Measurements from ENCODE around the gene CLEC4G.
"Not testable (repeated sequence)": the region's sequence is repeated elsewhere in the genome, so short reads cannot be mapped to it uniquely, and the experiment has no call there.

The CLEC4G gene

GRCh38 chr19:7771072-7771471 lies 39.2 kb upstream of the CLEC4G start:
- no peak for TF ChIP-seq CTCF (conservative IDR thresholded peaks at IDR 0.05; ENCODE audit: low read length)
- no peak overlapping the region for H3K4me3 ChIP-seq (ENCODE audit: low read length)
- no peak for DNase-seq (ENCODE audit: low read depth)

- TF ChIP-seq CTCF (conservative IDR thresholded peaks at IDR 0.05; ENCODE audit: low read length) = no peak
- DNase-seq (ENCODE audit: low read depth) = no peak
- no peak overlapping the region for H3K4me3 ChIP-seq (ENCODE audit: low read length)
Observed at GRCh38 chr19:7769171-7769570, 37.3 kb upstream of the CLEC4G start.

GRCh38 chr19:7767487-7767886 lies 35.6 kb upstream of the CLEC4G start:
- no peak for TF ChIP-seq CTCF (conservative IDR thresholded peaks at IDR 0.05; ENCODE audit: low read length)
- no peak overlapping the region for H3K4me3 ChIP-seq (ENCODE audit: low read length)
- DNase-seq (ENCODE audit: low read depth) = no peak

- no peak for DNase-seq (ENCODE audit: low read depth)
- H3K4me3 ChIP-seq (ENCODE audit: low read length) = no peak overlapping the region
- no peak for TF ChIP-seq CTCF (conservative IDR thresholded peaks at IDR 0.05; ENCODE audit: low read length)
Observed at GRCh38 chr19:7766535-7766934, 34.6 kb upstream of the CLEC4G start.

- DNase-seq (ENCODE audit: low read depth); H3K4me3 ChIP-seq (ENCODE audit: low read length): not testable (repeated sequence)
Observed at GRCh38 chr19:7765043-7765442, 33.1 kb upstream of the CLEC4G start.

GRCh38 chr19:7764157-7764556 lies 32.2 kb upstream of the CLEC4G start:
- H3K4me3 ChIP-seq (ENCODE audit: low read length); DNase-seq (ENCODE audit: low read depth): not testable (repeated sequence)

GRCh38 chr19:7763696-7764095 lies 31.8 kb upstream of the CLEC4G start:
- no peak overlapping the region for H3K4me3 ChIP-seq (ENCODE audit: low read length)
- DNase-seq (ENCODE audit: low read depth) = no peak
- no peak for TF ChIP-seq CTCF (conservative IDR thresholded peaks at IDR 0.05; ENCODE audit: low read length)

- no peak for DNase-seq (ENCODE audit: low read depth)
- no peak for TF ChIP-seq CTCF (conservative IDR thresholded peaks at IDR 0.05; ENCODE audit: low read length)
- no peak within 1 kb of the TSS for H3K4me3 ChIP-seq (ENCODE audit: low read length)
Observed at GRCh38 chr19:7762719-7763293, 30.9 kb upstream of the CLEC4G start, which contains the start of gene CLEC4M. Gene CLEC4M, plus strand, starts transcription at chr19:7763243. Its CDS starts 24 bp downstream, at chr19:7763267.
